Activated CD4-positive, CD25-positive, alpha-beta regulatory T cell treated with anti-CD3 and anti-CD28 coated beads, Interleukin-2, amount 50 U/mL, for 24 hours (primary cell): Measurements from ENCODE around the gene RNASE4.

Experiments used
- ATAC-seq, 2 donors: fragments of 150-1000 bp; cut with Tn5 transposase; one replicate each; pipeline ENCODE4 v1.10.0; 2021; ENCODE audit warnings: mild to moderate bottlenecking in 1 of 2, moderate library complexity in 1 of 2

Gene RNASE4

GRCh38 chr14:20746566-20746965, 62.2 kb downstream of the RNASE4 start:
- ATAC-seq, result no peak

- ATAC-seq, result no peak
Measured at GRCh38 chr14:20748439-20748838, 64.1 kb downstream of the RNASE4 start.

- ATAC-seq, result no peak
Measured at GRCh38 chr14:20750194-20750593, 65.8 kb downstream of the RNASE4 start.
